ENCODE measurements around the gene MCRIP1.

Gene MCRIP1

DNA sequence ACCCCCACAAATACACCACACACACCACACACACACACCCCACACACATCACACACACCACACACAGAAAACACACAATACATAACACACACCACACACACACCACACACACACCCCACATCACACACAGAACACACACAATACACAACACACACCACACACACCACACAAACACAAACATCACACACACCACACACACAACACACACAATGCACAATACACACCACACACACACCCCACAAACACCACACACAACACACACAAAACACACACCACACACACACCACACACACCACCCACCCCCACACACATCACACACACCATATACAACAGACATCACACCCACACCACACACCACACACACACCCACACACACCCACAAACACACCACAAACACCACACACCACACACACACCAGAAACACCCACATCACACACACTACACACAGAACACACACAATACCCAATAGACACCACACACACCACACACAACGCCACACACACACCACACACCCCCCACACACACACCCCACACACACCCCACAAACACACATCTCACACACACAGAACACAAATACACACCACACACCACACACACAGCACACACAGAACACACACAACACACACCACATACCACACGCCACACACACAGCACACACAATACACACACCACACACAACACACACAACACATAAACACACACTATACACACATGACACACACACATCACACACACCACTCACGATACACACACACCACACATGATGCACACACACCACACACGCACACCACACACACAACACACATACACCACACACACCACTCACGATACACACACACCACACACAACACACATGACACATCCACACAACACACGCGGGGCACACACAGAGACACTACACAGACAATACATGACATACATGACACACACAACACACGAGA is 40.1 kb downstream of the MCRIP1 start:
- Mint-ChIP-seq H3K9me3 (no peaks in the 10 kb centered on the region), H3K36me3 (no peaks in the 10 kb centered on the region), H3K27ac (no peak overlapping the region), H3K4me1 (no peaks in the 10 kb centered on the region), H3K4me3 (no peak overlapping the region)
- ATAC-seq: no peak
- DNase-seq (ENCODE audit: low spot score in 2 of 2): no peak
